Omental fat pad (tissue), 4 donors: Measurements from ENCODE around the gene ARL15. TPM values are rescaled to one million over a fixed set of nuclear protein-coding genes. Genes with fewer than 3 reads are reported as not detected.

Source experiments
- ATAC-seq: fragments of 150-250 bp; one replicate; pipeline ENCODE4 v1.9.1; 2016; ENCODE audit warnings: mild to moderate bottlenecking, moderate library complexity; ENCODE audit not compliant: low FRiP score
- DNase-seq: peaks from one replicate; pipeline ENCODE4 v3.0.0-alpha.2; 2019; ENCODE audit warnings: low spot score
- total RNA-seq, 4 donors: library from RNA; depleted of rRNA; stranded (reverse); fragments of >200 nt; gene quantifications; one replicate each; pipeline ENCODE4 v1.1.0, GENCODE V29; 2016
- TF ChIP-seq, protein P1 (sequence below), 3 donors: fragments of 450-650 bp; IDR thresholded peaks; one replicate each; pipeline ENCODE4 v1.5.1; 2016 to 2017; ENCODE audit warnings: antibody characterized with exemption in 3 of 3, mild to moderate bottlenecking in 3 of 3, moderate library complexity in 2 of 3

ARL15 gene
- total RNA-seq, 4 donors from 2014 or later, result 18.9 to 39.2 (median 29.9) TPM

DNA sequence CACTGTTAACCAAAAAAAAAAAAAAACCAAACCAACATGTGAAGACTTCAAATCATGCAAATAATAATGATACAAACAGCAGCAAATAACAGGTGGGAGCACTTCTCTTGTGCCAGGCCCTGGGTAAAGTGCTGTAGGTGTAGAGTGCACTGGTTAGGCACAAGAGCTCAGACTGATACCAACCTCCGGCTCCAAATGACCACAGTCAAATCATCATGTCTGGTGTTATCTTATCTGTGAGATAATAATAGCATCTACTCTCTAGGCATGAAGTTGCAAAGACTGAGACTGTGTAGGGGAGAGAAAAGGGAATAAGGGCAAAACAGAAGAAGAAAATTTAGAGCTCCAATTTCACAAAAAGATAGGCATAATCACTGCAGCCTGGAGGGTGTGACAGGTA lies 159.5 kb downstream of the ARL15 start:
- DNase-seq (no peak), ATAC-seq (no peak)
- TF ChIP-seq, protein P1, sequence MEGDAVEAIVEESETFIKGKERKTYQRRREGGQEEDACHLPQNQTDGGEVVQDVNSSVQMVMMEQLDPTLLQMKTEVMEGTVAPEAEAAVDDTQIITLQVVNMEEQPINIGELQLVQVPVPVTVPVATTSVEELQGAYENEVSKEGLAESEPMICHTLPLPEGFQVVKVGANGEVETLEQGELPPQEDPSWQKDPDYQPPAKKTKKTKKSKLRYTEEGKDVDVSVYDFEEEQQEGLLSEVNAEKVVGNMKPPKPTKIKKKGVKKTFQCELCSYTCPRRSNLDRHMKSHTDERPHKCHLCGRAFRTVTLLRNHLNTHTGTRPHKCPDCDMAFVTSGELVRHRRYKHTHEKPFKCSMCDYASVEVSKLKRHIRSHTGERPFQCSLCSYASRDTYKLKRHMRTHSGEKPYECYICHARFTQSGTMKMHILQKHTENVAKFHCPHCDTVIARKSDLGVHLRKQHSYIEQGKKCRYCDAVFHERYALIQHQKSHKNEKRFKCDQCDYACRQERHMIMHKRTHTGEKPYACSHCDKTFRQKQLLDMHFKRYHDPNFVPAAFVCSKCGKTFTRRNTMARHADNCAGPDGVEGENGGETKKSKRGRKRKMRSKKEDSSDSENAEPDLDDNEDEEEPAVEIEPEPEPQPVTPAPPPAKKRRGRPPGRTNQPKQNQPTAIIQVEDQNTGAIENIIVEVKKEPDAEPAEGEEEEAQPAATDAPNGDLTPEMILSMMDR (IDR thresholded peaks at IDR 0.05), result no peak

DNA sequence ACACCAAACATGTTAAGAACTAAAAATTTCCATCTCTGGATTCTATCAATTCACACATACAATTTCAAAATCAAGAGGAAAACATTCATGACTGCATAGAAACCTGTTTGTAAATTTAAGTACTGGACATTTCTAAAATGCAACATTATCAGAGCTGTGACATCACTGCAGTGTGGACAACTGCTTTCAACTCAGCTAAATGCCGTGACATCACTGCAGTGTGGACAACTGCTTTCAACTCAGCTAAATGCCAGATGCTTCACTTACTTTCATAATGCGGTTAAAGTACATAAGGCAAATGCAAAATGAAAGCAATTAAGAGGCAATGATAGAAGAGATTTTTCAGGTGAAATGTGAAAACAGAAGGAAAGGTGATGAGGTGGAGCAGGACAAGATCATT lies 161.5 kb downstream of the ARL15 start:
- ATAC-seq (no peak), DNase-seq (no peak)
- TF ChIP-seq, protein P1 (IDR thresholded peaks at IDR 0.05), result no peak

DNA sequence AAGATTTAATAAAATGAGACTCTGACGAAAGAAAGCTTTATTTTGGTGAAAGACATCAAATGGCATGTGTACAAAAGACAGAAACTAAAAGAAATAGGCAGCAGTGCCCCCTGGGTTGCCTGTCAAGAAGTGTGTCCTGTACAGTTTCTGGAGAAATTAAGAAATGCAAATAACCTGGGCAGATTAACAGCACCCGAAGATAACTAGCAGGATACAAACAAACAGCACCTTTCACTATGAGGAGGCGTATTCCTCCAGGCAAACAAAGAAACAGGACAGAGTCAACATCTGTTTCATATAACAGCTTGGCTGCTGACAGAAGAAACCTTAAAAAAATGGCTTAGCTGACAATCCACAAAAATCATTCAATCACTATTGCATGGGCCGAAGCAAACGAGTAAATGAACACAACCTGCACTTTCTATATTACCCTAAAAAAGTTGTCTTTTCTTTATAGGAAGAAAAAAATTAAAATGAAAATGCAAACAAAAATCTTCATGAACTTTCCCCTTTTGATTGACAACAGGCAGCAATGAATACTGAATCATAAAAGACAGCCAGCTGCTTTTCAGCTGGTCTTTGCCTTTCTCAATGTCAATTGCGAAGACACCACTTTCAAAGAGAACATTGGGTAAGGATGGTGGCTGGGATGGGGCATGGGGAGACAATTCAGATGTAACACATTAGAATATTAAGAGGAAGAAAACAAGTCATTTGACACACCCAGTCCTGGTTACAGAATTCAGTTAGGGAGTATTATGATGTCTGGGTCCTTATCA lies 162.1 kb downstream of the ARL15 start:
- DNase-seq, result no peak

DNA sequence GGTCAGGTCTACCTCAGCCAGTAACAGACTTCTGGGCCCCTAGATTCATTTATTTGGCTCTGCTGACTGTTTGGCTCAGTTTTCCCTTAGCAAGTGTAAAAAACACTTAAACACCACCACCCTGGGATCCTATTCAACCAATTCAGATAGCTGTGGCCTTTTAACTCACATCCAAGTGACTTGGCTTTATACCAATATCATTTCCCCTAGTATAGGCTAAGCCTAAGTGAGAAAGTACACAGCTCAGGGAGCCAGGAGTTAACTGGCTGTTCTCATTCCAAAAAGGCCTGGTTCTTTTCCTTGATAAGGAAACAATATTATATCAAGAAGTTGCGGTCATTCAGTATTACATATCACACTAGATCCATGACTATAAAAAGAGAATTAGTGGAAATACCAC lies 163.5 kb downstream of the ARL15 start:
- ATAC-seq (no peak), DNase-seq (no peak)
- TF ChIP-seq, protein P1 (IDR thresholded peaks at IDR 0.05), result no peak

More for the DNA sequence above, 162.1 kb downstream of the ARL15 start:
- TF ChIP-seq, protein P1 (IDR thresholded peaks at IDR 0.05), result no peak
- ATAC-seq, result no peak

DNA sequence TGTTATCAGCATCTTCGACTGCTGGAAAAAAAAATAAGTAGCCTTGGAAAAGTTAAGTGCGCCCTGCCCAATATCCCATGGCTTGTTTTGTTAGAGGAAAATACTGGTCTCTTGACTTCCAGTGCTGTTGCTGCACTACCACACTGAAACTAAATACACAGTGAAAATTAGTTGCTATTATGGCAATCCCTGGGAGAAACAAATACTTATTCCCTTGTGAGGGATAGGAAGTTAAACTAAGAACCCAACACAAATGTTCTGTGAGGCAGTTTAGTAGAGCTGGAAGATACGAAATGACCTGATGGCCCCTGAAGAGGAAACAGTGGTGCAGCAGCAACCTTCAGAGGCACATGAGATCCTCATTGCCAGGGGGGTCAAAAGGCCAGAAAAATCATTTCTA lies 164.0 kb downstream of the ARL15 start:
- ATAC-seq, result no peak
- TF ChIP-seq, protein P1 (IDR thresholded peaks at IDR 0.05), result no peak
- DNase-seq, result no peak

DNA sequence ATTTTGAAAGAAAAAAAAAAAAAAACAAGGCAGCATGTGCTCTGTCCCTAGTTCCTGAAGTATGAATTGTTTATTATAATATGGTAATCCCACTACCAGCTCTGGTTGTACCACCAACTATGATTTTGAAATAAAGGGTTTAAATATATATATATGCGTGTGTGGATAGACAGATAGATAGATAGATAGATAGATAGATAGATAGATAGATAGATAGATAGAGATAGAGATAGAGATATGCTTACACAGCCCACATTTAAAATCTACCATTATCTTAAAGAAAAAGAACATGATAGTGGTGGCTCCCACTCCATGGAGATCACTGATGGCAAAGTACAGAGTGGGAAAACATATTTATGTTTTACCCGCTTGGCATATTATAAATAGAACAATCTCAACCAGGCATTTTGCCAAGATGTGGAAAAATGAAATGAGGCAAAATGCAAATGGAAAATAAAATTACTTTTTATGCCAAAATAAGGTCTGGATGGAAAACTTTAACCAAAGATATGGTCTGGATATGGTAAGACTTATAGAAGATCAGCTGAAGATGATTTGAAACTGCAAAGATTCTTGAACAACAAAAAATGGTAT lies 170.0 kb downstream of the ARL15 start:
- TF ChIP-seq, protein P1 (IDR thresholded peaks at IDR 0.05), result no peak
- no peak for ATAC-seq
- no peak for DNase-seq
